Heart right ventricle (tissue), 16 donors: ENCODE measurements around the gene CDT1. TPM values are rescaled to one million over a fixed set of nuclear protein-coding genes. Genes with fewer than 3 reads are reported as not detected.

Experiments
- ATAC-seq, 8 donors: fragments of 200-7000 bp; cut with Tn5 transposase; one replicate each; pipeline ENCODE4 v1.9.1; 2020; ENCODE audit warnings: mild to moderate bottlenecking in 8 of 8, moderate library complexity in 8 of 8, moderate number of reproducible peaks in 1 of 8
- DNase-seq, 2 donors: peaks; one replicate each; pipeline ENCODE4 v3.0.0-alpha.2; 2020
- H3K27ac ChIP-seq, 10 donors: fragments of 200-600 bp; sonication (generic) in 2 of 10; one replicate each; pipeline versions ENCODE4 v1.5.0 to v1.8.0; 2020 to 2022; ENCODE audit warnings: mild to moderate bottlenecking in 3 of 10
- H3K27me3 ChIP-seq, 7 donors: fragments of 200-600 bp; one replicate each; pipeline ENCODE4 v1.8.0; 2021 to 2022; ENCODE audit warnings: mild to moderate bottlenecking in 2 of 7
- H3K36me3 ChIP-seq, 9 donors: fragments of 200-600 bp; sonication (generic) in 1 of 9; one replicate each; pipeline versions ENCODE4 v1.5.0 to v1.8.0; 2020 to 2022; ENCODE audit warnings: mild to moderate bottlenecking in 2 of 9
- H3K4me1 ChIP-seq, 9 donors: fragments of 200-600 bp; sonication (generic) in 1 of 9; one replicate each; pipeline versions ENCODE4 v1.5.0 to v1.8.0; 2020 to 2022; ENCODE audit warnings: mild to moderate bottlenecking in 4 of 9
- H3K4me3 ChIP-seq, 10 donors: fragments of 200-600 bp; sonication (generic) in 2 of 10; one replicate each; pipeline versions ENCODE4 v1.5.0 to v1.8.0; 2020 to 2022; ENCODE audit warnings: mild to moderate bottlenecking in 7 of 10, moderate library complexity in 2 of 10
- H3K9me3 ChIP-seq, 11 donors: fragments of 200-600 bp in 10 of 11; sonication (generic) in 2 of 11; one replicate each; pipeline versions ENCODE4 v1.5.0 to v1.8.0; 2013 to 2022; ENCODE audit warnings: mild to moderate bottlenecking in 2 of 11, control low read depth in 1 of 11, moderate library complexity in 1 of 11
- CTCF ChIP-seq, 9 donors: fragments of 200-600 bp; sonication (generic) in 2 of 9; IDR thresholded peaks; one replicate each; pipeline versions ENCODE4 v1.5.0 to v1.8.0; 2021 to 2022; ENCODE audit warnings: antibody characterized with exemption in 9 of 9, mild to moderate bottlenecking in 5 of 9, moderate library complexity in 1 of 9
- WGBS, 2 donors: extraction: QIAGEN DNeasy Blood & Tissue Kit; methylation state at CpG; one replicate each; pipeline ENCODE4 v1.1.7; 2013; ENCODE audit warnings: inconsistent platforms in 1 of 2; 5-methylcytosine and 5-hydroxymethylcytosine counted together
- intact Hi-C, 10 donors: fragments of 100-400 bp; cut with DNase I; formaldehyde crosslinking; loops; one replicate each; pipeline versions ENCODE4 v1.11.1 to v1.14.2; 2022
- polyA plus RNA-seq, 2 donors: library from polyadenylated mRNA; stranded (reverse); fragments of 200-250 nt; gene quantifications; one replicate each; pipeline ENCODE4 v1.2.3, GENCODE V29; 2013
- total RNA-seq, 10 donors: library from RNA; stranded (reverse); fragmentation: NEBNext Ultra II Directional in 3 of 10; extraction: Animal tissue kit (Norgen Biotek cat#: 25700) in 3 of 10; gene quantifications; one replicate each; pipeline versions ENCODE4 v1.2.1 to v1.2.4, GENCODE V29; 2021 to 2023
- donor health status: Arrhythmogenic right ventricular cardiomyopathy.
- donor health status: ischemic (EF 13 %, LVEDD 7.1; RV severe dilation, severe dysfunction).
- donor health status: healthy with polysubstance abuse.
- donor health status: DM: no; HTN: yes; CAD: no.
- donor health status: DM: no; HTN: no; CAD: no.
- donor health status: ischemic (EF 25% LVEDD 6.9; RV normal size, moderate dysfunction).
- donor health status: ischemic (EF 25% LVEDD 5.7; RV mildly dilated, moderate dysfunction).
- donor health status: healthy.
- donor health status: DM: yes; HTN: yes; CAD: no.
- donor health status: Ischemic cardiomyopathy.
- donor health status: ischemic (EF 35%, LVEDD 5.7; RV mildly dilated, moderate dysfunction).
- donor health status: nonischemic (EF 11% LVEDD 7.7; RV severe dilation, severe dysfunction).
- donor health status: DM: yes; HTN: yes; CAD: no.
- donor health status: PGD.
- donor health status: ischemic (EF 29% LVEDD 5.4; RV normal size, mild dysfunction).
- donor health status: nonischemic (EF 23%, LVEDD 6.1; RV moderate dilation, normal function).

CDT1 gene
- total and polyA plus RNA-seq, 12 donors, result 0.15 to 2.6 (median 0.35) TPM

GRCh38 chr16:88856122-88856827 lies 52.7 kb downstream of the CDT1 start:
- H3K9me3 ChIP-seq, result no peaks in the 10 kb centered on the region
- peak in 1 of 2 donors; percentile 42 for DNase-seq
- H3K4me3 ChIP-seq, result peak overlapping the region; percentile 71 to 99 (median 93)
- intact Hi-C loops, result loop anchor here in 5 of 10 donors (2.0 to 5.0 kb wide), 3 partner anchors 39 to 45 kb away; partner anchors contain the start of gene APRT (in 4 of the 5)
- H3K27ac ChIP-seq, result peak overlapping the region in 9 of 10 donors; percentile 70 to 88 (median 82)
- no peak for TF ChIP-seq CTCF (IDR thresholded peaks at IDR 0.05)
- peak in 5 of 8 donors; percentile 2 to 48 (median 13) for ATAC-seq
- H3K27me3 ChIP-seq, result no peaks in the 10 kb centered on the region
- H3K36me3 ChIP-seq, result peaks cover 0 to 49% (median 14%) of the 10 kb centered on the region in 9 donors
- peaks cover 10 to 50% (median 22%) of the 10 kb centered on the region in 9 donors for H3K4me1 ChIP-seq
- 13 to 14% methylated on average over 33 to 42 of the region's 53 CpGs for WGBS, 2 donors

GRCh38 chr16:88856828-88857727 lies 53.5 kb downstream of the CDT1 start, which contains the start of the genes GALNS and TRAPPC2L:
Gene GALNS, minus strand, starts transcription at chr16:88856947. Its CDS starts 70 bp downstream, at chr16:88856877.
Gene TRAPPC2L, plus strand, starts transcription at chr16:88857127. Its CDS starts 24 bp downstream, at chr16:88857151.
- peaks cover 10 to 50% (median 22%) of the 10 kb centered on the region in 9 donors for H3K4me1 ChIP-seq

GRCh38 chr16:88857728-88858339 lies 54.2 kb downstream of the CDT1 start:
- intact Hi-C loops, result loop anchor here in 6 of 10 donors (1.0 to 5.0 kb wide), 4 partner anchors 41 to 47 kb away; partner anchors contain the start of gene APRT (in 4 of the 6)
- peaks cover 10 to 48% (median 22%) of the 10 kb centered on the region in 9 donors for H3K4me1 ChIP-seq
- H3K27ac ChIP-seq, result peak overlapping the region; percentile 32 to 88 (median 82)
- DNase-seq, result peak; percentile 67 to 81
- peak; percentile 40 to 78 (median 69) for TF ChIP-seq CTCF (IDR thresholded peaks at IDR 0.05)
- WGBS, 2 donors, result 17 to 18% methylated on average over 12 of the region's 12 CpGs
- H3K36me3 ChIP-seq, result peaks cover 0 to 53% (median 21%) of the 10 kb centered on the region in 9 donors
- H3K4me3 ChIP-seq, result peak overlapping the region; percentile 71 to 99 (median 93)
- H3K27me3 ChIP-seq, result no peaks in the 10 kb centered on the region
- peak; percentile 42 to 85 (median 70) for ATAC-seq
- H3K9me3 ChIP-seq, result no peaks in the 10 kb centered on the region

More at GRCh38 chr16:88856828-88857727, 53.5 kb downstream of the CDT1 start, which contains the start of the genes GALNS and TRAPPC2L:
- Histone ChIP-seq H3K27ac (peak within 1 kb of the TSS; percentile 32 to 88 (median 82)), H3K36me3 (peaks cover 0 to 50% (median 21%) of the 10 kb centered on the region in 9 donors), H3K4me3 (peak within 1 kb of the TSS; percentile 71 to 99 (median 93)), H3K27me3 (no peaks in the 10 kb centered on the region), H3K9me3 (no peaks in the 10 kb centered on the region)
- ATAC-seq (peak; percentile 97 to 98 (median 98)), DNase-seq (peak; percentile 99 to 100)
- TF ChIP-seq CTCF (IDR thresholded peaks at IDR 0.05), result no peak
- WGBS, 2 donors, result 0 to 1% methylated on average over 78 to 87 of the region's 87 CpGs
- intact Hi-C loops, result loop anchor here in 6 of 10 donors (1.0 to 5.0 kb wide), 4 partner anchors 40 to 46 kb away; partner anchors contain the start of gene APRT (in 4 of the 6)

Other genes starting within 250 kb of the CDT1 start
- 10 to 100 TPM; 18.3 to 28.7 (median 22.0) TPM for gene ZC3H18, start 233.4 kb upstream of the CDT1 start, total RNA-seq
- 10 to 100 TPM; 18.4 to 22.7 TPM for gene ZC3H18, start 233.4 kb upstream of the CDT1 start, polyA plus RNA-seq
- not detected for gene IL17C, start 165.2 kb upstream of the CDT1 start, total RNA-seq
- gene IL17C, start 165.2 kb upstream of the CDT1 start, polyA plus RNA-seq, result not detected
- 100 to 1,000 TPM in 1 of 10 donors, 10 to 100 TPM in 9; 13.0 to 117 (median 27.7) TPM for gene CYBA, start 152.7 kb upstream of the CDT1 start, total RNA-seq
- gene CYBA, start 152.7 kb upstream of the CDT1 start, polyA plus RNA-seq, result 10 to 100 TPM; 72.2 to 90.0 TPM
- 10 to 100 TPM; 15.5 to 25.5 (median 20.2) TPM for gene MVD, start 140.7 kb upstream of the CDT1 start, total RNA-seq
- 10 to 100 TPM; 34.1 to 36.3 TPM for gene MVD, start 140.7 kb upstream of the CDT1 start, polyA plus RNA-seq
- 1 to 10 TPM in 7 of 10 donors, under 1 TPM in 3; 0.21 to 8.6 (median 1.1) TPM for gene SNAI3, start 117.3 kb upstream of the CDT1 start, total RNA-seq
- gene SNAI3, start 117.3 kb upstream of the CDT1 start, polyA plus RNA-seq, result 1 to 10 TPM; 2.3 to 4.5 TPM
- 10 to 100 TPM; 11.8 to 19.1 (median 14.3) TPM for gene RNF166, start 97.4 kb upstream of the CDT1 start, total RNA-seq
- gene RNF166, start 97.4 kb upstream of the CDT1 start, polyA plus RNA-seq, result 10 to 100 TPM; 13.0 to 38.0 TPM
- 10 to 100 TPM; 11.8 to 17.3 (median 13.2) TPM for gene CTU2, start 97.3 kb upstream of the CDT1 start, total RNA-seq
- 10 to 100 TPM; 22.3 to 22.6 TPM for gene CTU2, start 97.3 kb upstream of the CDT1 start, polyA plus RNA-seq
- 10 to 100 TPM; 12.3 to 38.0 (median 16.4) TPM for gene PIEZO1, start 18.6 kb upstream of the CDT1 start, total RNA-seq
- 10 to 100 TPM; 51.3 to 78.2 TPM for gene PIEZO1, start 18.6 kb upstream of the CDT1 start, polyA plus RNA-seq
- gene APRT, start 8.1 kb downstream of the CDT1 start, total RNA-seq, result 10 to 100 TPM; 20.8 to 58.0 (median 35.4) TPM
- 100 to 1,000 TPM in 1 of 2 donors, 10 to 100 TPM in 1; 68.4 to 166 TPM for gene APRT, start 8.1 kb downstream of the CDT1 start, polyA plus RNA-seq
- 10 to 100 TPM; 11.5 to 18.7 (median 13.8) TPM for gene GALNS, start 53.2 kb downstream of the CDT1 start, total RNA-seq
- 10 to 100 TPM; 13.3 to 17.6 TPM for gene GALNS, start 53.2 kb downstream of the CDT1 start, polyA plus RNA-seq
- 10 to 100 TPM; 44.5 to 58.0 (median 50.9) TPM for gene TRAPPC2L, start 53.3 kb downstream of the CDT1 start, total RNA-seq
- gene TRAPPC2L, start 53.3 kb downstream of the CDT1 start, polyA plus RNA-seq, result 10 to 100 TPM; 37.5 to 63.3 TPM
- gene PABPN1L, start 62.9 kb downstream of the CDT1 start, total RNA-seq, result under 1 TPM in 1 of 10 donors, not detected in 9; 0.21 TPM
- not detected for gene PABPN1L, start 62.9 kb downstream of the CDT1 start, polyA plus RNA-seq
- gene CBFA2T3, start 173.4 kb downstream of the CDT1 start, total RNA-seq, result 10 to 100 TPM in 2 of 10 donors, 1 to 10 TPM in 8; 3.1 to 14.9 (median 6.1) TPM
- gene CBFA2T3, start 173.4 kb downstream of the CDT1 start, polyA plus RNA-seq, result 10 to 100 TPM in 1 of 2 donors, 1 to 10 TPM in 1; 6.0 to 17.6 TPM